Measurements from ENCODE around the gene NGFR. TPM values are rescaled to one million over a fixed set of nuclear protein-coding genes. Genes with fewer than 3 reads are reported as not detected.

The NGFR gene
- total RNA-seq, 1 experiment from 2014 or later, result not detected

DNA sequence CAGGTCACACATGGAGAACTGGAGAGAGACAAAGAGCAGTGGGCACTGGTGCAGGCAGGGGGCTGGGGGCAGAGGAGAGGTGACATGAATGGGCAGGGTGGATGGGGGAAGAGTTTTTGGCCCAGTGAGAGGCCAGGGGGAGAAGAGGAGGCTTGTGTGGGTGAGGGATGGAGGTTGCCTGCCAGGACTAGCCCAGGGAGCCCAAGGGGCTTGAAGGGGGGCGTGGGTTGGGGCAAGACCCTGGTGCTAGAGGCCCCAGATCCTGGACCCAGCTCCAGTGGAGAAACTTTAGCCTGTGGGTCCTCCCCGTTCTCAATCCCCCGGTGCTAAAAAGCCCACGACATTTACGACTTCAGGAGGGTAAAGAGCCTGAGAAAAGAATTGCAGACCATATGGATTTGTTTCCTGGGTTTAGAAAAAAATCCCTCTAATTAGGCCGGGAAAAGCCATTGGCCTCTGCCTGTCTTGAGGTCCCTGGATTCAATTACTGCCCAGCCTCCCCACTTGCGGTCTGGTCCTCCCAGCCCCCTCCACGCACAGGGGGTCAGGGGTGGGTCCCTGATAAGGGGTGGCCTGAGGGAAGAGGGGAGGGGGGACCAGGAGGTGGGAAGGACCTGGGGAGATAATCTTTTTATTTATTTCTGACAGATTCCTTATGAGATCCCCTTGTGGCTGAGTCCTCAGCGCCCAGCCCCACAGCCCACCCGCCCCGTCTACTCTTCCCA is 33.0 kb downstream of the NGFR start:
- Histone ChIP-seq H3K9me2 (replicated peaks; ENCODE audit: low read length) (no peaks in the 10 kb centered on the region), H3K9me3 (ENCODE audit: low read length) (no peaks in the 10 kb centered on the region), H3K4me1 (ENCODE audit: insufficient read depth, low read length) (peaks cover 6% of the 10 kb centered on the region), H3K79me2 (ENCODE audit: low read length) (no peaks in the 10 kb centered on the region), H3F3A (ENCODE audit: low read length, unreplicated experiment) (no peaks in the 10 kb centered on the region), H3K9ac (ENCODE audit: low read length) (no peak overlapping the region), H3K36me3 (ENCODE audit: low read depth, low read length) (no peaks in the 10 kb centered on the region), H2AFZ (ENCODE audit: low read length) (no peak overlapping the region), H3K4me3 (ENCODE audit: low read length) (no peak overlapping the region), H4K20me1 (ENCODE audit: low read length) (no peaks in the 10 kb centered on the region), H3K27ac (ENCODE audit: low read length) (no peak overlapping the region), H3K27me3 (ENCODE audit: low read length) (peaks cover 34% of the 10 kb centered on the region), H3K4me2 (ENCODE audit: low read length) (no peak overlapping the region)
- TF ChIP-seq, protein P1, sequence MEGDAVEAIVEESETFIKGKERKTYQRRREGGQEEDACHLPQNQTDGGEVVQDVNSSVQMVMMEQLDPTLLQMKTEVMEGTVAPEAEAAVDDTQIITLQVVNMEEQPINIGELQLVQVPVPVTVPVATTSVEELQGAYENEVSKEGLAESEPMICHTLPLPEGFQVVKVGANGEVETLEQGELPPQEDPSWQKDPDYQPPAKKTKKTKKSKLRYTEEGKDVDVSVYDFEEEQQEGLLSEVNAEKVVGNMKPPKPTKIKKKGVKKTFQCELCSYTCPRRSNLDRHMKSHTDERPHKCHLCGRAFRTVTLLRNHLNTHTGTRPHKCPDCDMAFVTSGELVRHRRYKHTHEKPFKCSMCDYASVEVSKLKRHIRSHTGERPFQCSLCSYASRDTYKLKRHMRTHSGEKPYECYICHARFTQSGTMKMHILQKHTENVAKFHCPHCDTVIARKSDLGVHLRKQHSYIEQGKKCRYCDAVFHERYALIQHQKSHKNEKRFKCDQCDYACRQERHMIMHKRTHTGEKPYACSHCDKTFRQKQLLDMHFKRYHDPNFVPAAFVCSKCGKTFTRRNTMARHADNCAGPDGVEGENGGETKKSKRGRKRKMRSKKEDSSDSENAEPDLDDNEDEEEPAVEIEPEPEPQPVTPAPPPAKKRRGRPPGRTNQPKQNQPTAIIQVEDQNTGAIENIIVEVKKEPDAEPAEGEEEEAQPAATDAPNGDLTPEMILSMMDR (conservative IDR thresholded peaks at IDR 0.05; ENCODE audit: low read depth, low read length), result no peak
- TF ChIP-seq EZH2 (IDR thresholded peaks at IDR 0.05; ENCODE audit: low read length, unreplicated experiment) (no peak), EZH2phosphoT487 (IDR thresholded peaks at IDR 0.05; ENCODE audit: borderline replicate concordance, low read length) (no peak)
- ChIA-PET POLR2A (ENCODE audit: unreplicated experiment) (no interaction called here), CTCF (interaction anchor here (0.6 kb wide), 1 partner anchor 1246 kb away, joined by 7 read pairs; no protein-coding TSS in a partner anchor)
- intact Hi-C loops (cut with micrococcal nuclease), result no loop called here
- DNase-seq (no peak), ATAC-seq (no peak)
- BruUV-seq (replicated peaks), result no TSS peak

DNA sequence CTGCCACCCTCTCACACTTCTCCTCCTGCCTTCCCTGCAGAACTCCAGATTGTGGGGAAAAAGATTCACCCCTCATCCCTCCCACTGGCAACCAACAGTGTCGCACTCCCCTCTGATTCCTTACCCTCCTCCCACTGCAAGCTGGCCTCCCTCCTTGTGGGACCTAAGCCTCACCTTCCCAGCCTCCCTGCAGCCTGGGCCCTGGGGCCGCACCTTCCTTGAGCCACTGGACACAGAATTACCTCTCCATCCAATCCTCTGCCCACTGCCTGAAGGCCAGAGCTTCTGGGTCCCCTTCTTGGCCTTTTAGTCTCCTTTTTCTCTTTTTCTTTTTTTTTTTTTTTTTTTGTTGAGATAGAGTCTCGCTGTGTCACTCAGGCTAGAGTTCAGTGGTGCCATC is 33.9 kb downstream of the NGFR start:
- BruUV-seq (replicated peaks), result no TSS peak
- Histone ChIP-seq H2AFZ (ENCODE audit: low read length) (no peak overlapping the region), H3K9ac (ENCODE audit: low read length) (no peak overlapping the region), H3K27ac (ENCODE audit: low read length) (no peak overlapping the region), H3F3A (ENCODE audit: low read length, unreplicated experiment) (no peaks in the 10 kb centered on the region), H3K4me2 (ENCODE audit: low read length) (no peak overlapping the region), H3K4me1 (ENCODE audit: insufficient read depth, low read length) (peaks cover under 1% of the 10 kb centered on the region; the same call in 1 of the 2 replicates), H3K9me2 (replicated peaks; ENCODE audit: low read length) (no peaks in the 10 kb centered on the region), H3K79me2 (ENCODE audit: low read length) (no peaks in the 10 kb centered on the region), H3K27me3 (ENCODE audit: low read length) (peaks cover 42% of the 10 kb centered on the region), H3K36me3 (ENCODE audit: low read depth, low read length) (no peaks in the 10 kb centered on the region), H4K20me1 (ENCODE audit: low read length) (no peaks in the 10 kb centered on the region), H3K4me3 (ENCODE audit: low read length) (no peak overlapping the region), H3K9me3 (ENCODE audit: low read length) (no peaks in the 10 kb centered on the region)
- DNase-seq, result no peak
- intact Hi-C loops (cut with micrococcal nuclease), result no loop called here
- TF ChIP-seq, protein P1 (conservative IDR thresholded peaks at IDR 0.05; ENCODE audit: low read depth, low read length), result no peak
- TF ChIP-seq EZH2 (IDR thresholded peaks at IDR 0.05; ENCODE audit: low read length, unreplicated experiment), result no peak
- TF ChIP-seq EZH2phosphoT487 (IDR thresholded peaks at IDR 0.05; ENCODE audit: borderline replicate concordance, low read length), result no peak
- ChIA-PET POLR2A (ENCODE audit: unreplicated experiment) (no interaction called here), CTCF (no interaction called here)
- ATAC-seq, result no peak

DNA sequence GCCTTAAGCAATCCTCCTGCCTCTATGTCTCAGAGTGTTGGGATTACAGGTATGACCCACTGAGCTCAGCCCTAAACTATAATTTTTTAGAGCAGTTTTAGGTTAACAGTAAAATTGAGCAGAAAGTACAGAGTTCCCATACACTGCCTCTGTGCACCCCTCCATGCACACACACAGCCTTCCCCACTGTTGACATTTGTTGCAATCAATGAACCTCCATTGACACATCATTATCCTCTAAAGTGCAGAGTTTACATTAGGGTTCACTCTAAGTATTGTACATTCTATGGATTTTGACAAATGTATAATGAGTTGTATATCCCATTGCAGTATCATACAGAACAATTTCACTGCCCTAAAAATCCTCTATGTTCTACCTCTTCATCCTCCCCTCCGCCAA is 35.0 kb downstream of the NGFR start:
- Histone ChIP-seq H3K4me1 (ENCODE audit: insufficient read depth, low read length) (no peaks in the 10 kb centered on the region), H3K4me3 (ENCODE audit: low read length) (no peak overlapping the region), H3K9me3 (ENCODE audit: low read length) (no peaks in the 10 kb centered on the region), H3K27ac (ENCODE audit: low read length) (no peak overlapping the region), H3K9ac (ENCODE audit: low read length) (no peak overlapping the region), H3K36me3 (ENCODE audit: low read depth, low read length) (no peaks in the 10 kb centered on the region), H3K9me2 (replicated peaks; ENCODE audit: low read length) (no peaks in the 10 kb centered on the region), H2AFZ (ENCODE audit: low read length) (no peak overlapping the region), H3F3A (ENCODE audit: low read length, unreplicated experiment) (no peaks in the 10 kb centered on the region), H4K20me1 (ENCODE audit: low read length) (no peaks in the 10 kb centered on the region), H3K27me3 (ENCODE audit: low read length) (peaks cover 54% of the 10 kb centered on the region), H3K4me2 (ENCODE audit: low read length) (no peak overlapping the region), H3K79me2 (ENCODE audit: low read length) (no peaks in the 10 kb centered on the region)
- no TSS peak for BruUV-seq (replicated peaks)
- intact Hi-C loops (cut with micrococcal nuclease), result no loop called here
- CTCF ChIA-PET, result interaction anchor here (0.5 kb wide), 1 partner anchor 147 kb away, joined by 14 read pairs; no protein-coding TSS in a partner anchor
- POLR2A ChIA-PET (ENCODE audit: unreplicated experiment), result no interaction called here
- no peak for ATAC-seq
- no peak for TF ChIP-seq EZH2phosphoT487 (IDR thresholded peaks at IDR 0.05; ENCODE audit: borderline replicate concordance, low read length)
- TF ChIP-seq, protein P1 (conservative IDR thresholded peaks at IDR 0.05; ENCODE audit: low read depth, low read length), result no peak
- no peak for DNase-seq
